Stimulated activated CD4-positive, alpha-beta T cell treated with anti-CD3 and anti-CD28 coated beads, Interleukin-1b, Interleukin-23, amount 100 ng/mL, for 48 hours (primary cell): ENCODE results near the gene CDHR5.
"Not testable (repeated sequence)": the region's sequence is repeated elsewhere in the genome, so short reads cannot be mapped to it uniquely, and the experiment has no call there.

Experiments
- DNase-seq: peaks from one replicate; pipeline ENCODE4 v3.0.0-alpha.2; 2020

The CDHR5 gene, protein sequence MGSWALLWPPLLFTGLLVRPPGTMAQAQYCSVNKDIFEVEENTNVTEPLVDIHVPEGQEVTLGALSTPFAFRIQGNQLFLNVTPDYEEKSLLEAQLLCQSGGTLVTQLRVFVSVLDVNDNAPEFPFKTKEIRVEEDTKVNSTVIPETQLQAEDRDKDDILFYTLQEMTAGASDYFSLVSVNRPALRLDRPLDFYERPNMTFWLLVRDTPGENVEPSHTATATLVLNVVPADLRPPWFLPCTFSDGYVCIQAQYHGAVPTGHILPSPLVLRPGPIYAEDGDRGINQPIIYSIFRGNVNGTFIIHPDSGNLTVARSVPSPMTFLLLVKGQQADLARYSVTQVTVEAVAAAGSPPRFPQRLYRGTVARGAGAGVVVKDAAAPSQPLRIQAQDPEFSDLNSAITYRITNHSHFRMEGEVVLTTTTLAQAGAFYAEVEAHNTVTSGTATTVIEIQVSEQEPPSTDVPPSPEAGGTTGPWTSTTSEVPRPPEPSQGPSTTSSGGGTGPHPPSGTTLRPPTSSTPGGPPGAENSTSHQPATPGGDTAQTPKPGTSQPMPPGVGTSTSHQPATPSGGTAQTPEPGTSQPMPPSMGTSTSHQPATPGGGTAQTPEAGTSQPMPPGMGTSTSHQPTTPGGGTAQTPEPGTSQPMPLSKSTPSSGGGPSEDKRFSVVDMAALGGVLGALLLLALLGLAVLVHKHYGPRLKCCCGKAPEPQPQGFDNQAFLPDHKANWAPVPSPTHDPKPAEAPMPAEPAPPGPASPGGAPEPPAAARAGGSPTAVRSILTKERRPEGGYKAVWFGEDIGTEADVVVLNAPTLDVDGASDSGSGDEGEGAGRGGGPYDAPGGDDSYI

DNA sequence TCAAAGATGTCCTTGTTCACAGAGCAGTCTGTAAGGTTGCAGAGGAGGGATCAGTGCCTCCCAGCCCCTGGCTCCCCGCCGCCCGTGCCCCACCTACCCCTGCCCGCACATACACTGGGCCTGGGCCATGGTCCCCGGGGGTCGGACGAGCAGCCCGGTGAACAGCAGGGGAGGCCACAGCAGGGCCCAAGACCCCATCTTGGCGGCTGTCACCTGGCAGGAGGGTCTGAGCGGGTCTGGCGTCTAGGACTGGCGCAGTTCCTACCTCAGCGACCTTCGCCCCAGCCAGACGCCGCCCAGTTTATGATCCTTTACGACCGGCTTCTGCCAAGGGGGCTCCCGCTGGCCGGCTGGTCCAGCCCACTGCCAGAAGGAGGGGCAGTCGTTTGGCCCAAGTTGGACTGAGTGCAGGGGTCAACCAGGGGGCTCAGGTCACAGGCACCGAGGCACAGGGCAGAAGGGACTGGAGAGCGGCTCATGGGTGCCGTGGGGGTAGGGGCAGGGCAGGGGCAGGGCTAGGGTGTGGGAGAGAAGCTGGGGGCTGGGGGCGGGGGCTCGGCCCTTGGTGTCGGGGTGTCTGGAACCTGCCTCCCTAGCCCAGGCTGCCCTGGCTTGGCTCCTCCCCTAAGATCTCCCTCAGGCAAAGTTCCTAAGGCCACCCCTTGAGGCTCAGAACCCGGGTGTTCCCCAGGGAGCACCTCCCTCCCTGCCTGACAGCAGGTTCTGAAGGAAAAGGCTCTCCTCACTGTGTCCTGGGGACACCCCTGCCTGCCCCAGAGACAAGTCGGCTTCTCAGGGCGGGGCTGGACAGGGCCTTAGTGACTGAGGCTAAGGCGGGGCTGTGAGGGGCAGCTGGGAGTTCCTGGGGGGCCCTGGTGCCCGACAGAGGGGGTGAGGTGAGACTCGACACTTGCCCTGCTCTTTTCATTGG lies at the start of gene CDHR5:
TSS of gene CDHR5 (minus strand) at position 251 of the 931 bp plus-strand sequence. CDS start at position 198, 53 bp downstream.
- no peak for DNase-seq

DNA sequence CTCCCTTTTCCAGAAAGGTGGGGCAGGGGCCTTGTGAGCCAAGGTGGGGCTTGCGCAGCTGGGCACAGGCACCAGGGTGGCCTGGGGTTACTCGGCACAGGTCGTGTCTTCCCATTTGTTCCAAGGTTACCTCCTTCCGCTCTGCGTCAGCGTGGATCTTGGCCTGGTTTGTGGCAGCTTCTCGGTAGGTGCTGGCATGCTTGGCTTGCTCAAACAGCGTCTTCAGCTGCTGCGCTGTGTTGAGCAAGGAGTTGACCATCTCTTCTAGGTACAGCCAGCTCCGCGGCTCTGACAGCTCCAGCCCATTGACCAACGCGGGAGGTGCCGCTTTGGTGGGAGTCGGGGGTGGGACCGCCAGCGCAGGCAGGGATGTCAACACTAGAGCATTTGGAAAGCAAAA lies 49.7 kb upstream of the CDHR5 start:
- DNase-seq, result no peak

- DNase-seq, result no peak
Measured at GRCh38 chr11:673866-674265, 49.1 kb upstream of the CDHR5 start.

DNA sequence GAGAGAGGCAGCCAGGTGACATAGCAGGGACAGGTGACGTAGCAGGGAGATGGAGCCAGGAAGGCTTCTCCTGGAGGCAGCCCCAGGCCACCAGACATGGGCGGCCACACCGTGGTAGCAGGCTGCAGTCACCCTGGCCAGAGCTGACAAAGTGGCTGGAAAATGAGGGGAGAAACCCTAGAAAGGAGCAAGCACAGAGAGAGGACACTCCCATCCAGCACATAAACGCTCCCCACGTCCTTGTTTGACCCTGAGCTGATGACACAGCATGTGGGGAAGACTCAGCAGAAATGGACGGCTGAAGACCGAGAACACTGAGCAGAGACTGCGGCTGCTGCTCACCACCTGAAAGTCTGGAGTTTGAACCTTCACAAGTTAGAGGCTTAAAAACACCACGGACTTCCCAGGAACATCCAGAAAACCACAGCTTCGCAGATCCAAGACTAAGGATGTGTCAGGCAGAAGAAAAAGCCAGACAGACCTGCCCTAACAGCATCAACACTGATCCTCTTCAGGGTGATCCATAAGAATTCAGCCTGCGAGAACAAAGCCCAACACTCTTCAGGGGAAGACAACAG lies 41.0 kb upstream of the CDHR5 start:
- DNase-seq, result no peak

- DNase-seq, result no peak
Measured at GRCh38 chr11:665062-665703, 40.4 kb upstream of the CDHR5 start.

GRCh38 chr11:662689-663274 lies 38.0 kb upstream of the CDHR5 start:
- DNase-seq, result no peak

DNA sequence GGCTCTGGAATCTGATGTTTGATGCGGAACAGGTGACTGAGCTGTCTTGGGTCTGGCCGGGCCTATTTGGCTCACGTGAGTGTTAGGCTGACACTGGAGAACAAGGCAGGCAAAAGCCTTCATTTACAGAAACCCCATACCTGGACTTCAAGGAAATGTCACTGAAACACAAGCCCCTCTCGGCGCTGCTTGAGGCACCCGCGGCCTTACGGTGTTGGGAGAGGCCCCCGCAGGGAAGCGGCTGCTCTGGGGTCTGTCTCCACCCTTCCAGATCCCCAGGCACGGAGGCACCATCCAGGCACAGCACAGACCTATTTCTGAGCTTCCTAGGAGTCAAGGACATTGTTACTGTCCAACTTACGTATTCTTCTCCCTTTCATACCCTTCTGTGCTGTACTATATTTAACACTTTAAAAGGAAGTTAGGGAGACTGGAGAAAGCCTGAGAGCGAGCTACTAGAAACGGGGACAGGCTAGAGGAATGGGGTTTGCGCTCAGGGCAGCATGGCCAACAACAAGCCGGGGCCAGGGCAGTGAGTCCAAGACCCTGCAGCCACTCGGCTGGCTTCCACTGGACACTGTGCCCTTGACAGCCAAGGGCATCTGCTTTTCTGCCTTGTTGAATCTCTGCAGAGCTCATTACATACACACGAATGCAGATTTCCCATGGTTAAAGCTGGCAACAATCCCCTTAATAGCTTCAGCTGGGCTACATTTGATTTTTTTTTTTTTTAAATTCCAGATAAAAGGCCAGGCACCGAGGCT lies 36.1 kb upstream of the CDHR5 start:
- DNase-seq, result no peak

DNA sequence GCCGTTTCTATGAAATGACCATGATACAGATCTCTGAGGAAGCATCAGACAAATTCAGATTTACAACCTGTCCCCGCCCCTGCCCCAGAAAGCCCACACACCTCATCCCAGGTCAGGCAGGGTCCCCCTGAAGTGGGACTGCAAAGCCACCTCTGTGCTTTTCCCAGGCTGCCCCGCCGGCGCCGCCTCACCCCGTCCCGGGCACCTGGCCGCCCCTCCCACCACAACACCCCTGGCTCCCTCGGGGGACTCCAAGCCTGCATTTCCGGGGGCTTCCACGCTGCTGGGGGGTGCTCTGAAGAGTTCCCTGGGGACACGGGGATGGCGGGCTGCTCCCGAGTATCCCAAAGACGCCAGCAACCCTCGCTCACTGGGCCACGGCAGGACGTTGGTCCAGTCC lies 35.5 kb upstream of the CDHR5 start:
- DNase-seq, result no peak

DNA sequence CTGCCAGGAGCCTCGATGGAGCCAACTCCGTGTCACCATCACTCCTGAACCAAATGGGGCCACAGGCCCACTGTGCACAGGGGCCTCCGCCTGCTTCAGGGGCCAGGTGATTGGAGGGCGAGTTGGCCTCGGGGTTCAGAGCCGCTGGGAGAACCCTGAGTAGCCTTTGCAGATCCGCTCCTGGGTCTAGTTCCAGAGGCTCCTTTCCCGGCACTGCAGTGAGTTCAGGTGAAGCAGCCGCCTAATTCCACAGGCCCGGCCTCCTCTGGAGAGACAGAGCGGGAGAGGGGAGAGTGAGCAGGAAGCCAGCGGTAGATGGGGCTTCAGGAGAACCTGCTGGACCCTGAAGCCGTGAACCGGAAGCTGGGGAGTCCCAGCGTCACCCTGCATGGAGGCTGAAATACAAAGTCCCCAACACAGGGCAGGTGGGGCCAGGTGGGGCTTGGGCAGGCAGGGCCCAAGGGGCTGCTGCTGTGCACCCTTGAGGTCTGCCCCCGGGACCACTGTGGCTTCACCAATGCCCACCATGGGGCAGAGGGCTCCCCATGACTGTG lies 34.9 kb upstream of the CDHR5 start:
- DNase-seq, result no peak

- DNase-seq, result no peak
Measured at GRCh38 chr11:657691-658126, 33.0 kb upstream of the CDHR5 start.

DNA sequence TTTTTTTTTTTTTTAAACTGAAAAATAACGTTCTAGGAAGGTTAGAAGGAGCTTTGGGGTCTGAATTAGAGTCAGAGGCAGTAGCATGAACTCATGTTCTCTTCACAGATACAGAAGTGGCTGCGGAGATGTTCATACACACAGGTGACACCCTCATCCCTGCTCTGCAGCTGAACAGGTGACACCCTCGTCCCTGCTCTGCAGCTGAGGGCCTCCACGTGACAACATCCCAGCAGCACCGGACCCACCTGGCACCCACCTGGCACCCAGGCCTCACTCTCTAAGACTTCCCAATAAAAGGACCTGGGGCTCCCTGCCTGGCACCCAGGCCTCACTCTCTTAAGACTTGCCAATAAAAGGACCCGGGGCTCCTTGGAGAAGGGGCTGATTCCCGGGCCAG lies 32.1 kb upstream of the CDHR5 start:
- DNase-seq, result no peak

DNA sequence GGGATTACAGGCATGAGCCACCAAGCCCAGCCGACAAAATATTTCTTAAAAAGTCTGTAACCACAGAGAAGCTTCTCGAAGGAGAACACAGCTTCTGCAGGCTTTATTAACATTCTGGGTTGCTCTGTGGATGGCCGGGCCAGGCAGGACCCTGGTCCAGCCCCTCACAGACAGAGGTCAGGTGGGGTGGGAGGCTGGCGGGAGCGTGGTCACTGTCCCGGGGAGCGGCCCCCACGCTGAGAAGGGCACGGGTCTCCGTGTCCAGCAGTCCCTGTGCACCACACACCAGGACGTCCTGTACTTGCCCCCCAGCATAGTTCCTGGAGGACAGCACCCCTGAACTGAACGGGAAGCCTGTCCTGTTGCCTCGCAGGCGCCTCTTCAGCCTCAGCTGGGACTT lies 31.7 kb upstream of the CDHR5 start:
- no peak for DNase-seq

- no peak for DNase-seq
Measured at GRCh38 chr11:655036-655726, 30.4 kb upstream of the CDHR5 start.

GRCh38 chr11:654444-654843 lies 29.7 kb upstream of the CDHR5 start:
- DNase-seq, result not testable (repeated sequence)

DNA sequence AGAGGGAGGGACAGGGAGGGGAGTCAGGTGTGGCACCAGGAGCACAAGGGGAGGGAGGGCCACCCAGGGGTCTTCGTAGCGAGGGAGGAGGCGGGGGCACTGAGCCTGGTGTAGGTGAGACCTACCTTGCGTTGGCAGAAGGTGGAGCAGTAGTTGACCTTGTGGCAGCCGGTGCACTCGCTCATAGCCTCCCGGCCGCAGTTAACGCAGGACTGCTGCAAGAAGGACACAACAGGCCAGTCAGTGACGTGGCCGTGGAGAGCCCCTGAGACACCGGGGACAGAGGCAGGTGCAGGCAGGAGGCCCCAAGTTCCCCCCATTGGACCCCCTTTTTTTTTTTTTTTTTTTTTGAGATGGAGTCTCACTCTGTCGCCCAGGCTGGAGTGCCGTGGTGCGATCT lies 29.1 kb upstream of the CDHR5 start:
- DNase-seq, result no peak

- not testable (repeated sequence) for DNase-seq
Measured at GRCh38 chr11:653136-653535, 28.4 kb upstream of the CDHR5 start.

- no peak for DNase-seq
Measured at GRCh38 chr11:650482-650881, 25.7 kb upstream of the CDHR5 start.

- not testable (repeated sequence) for DNase-seq
Measured at GRCh38 chr11:647672-648158, 23.0 kb upstream of the CDHR5 start.

DNA sequence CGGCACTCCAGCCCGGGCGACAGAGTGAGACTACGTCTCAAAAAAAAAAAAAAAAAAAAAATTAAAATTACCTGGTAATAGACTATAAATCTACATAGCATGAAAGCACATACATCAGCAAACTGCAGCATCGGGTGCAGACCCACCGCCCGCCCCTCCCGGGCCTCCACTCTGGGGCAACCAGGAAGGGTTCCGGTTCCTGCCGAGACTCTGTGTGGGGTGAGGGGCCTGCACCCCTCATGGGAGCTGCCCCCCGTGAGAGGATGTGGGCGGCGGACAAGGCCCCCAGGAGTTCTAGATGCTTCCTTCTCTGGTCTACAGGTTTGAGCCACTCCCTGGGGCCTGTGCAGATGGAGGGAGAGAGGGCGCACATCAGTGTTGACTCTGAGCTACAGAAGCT lies 21.5 kb upstream of the CDHR5 start:
- DNase-seq, result no peak

GRCh38 chr11:645536-645935 lies 20.8 kb upstream of the CDHR5 start:
- DNase-seq, result no peak
